GM21528 (cell line): Measurements from ENCODE around the gene PIGT.
"Not testable (repeated sequence)": the region's sequence is repeated elsewhere in the genome, so short reads cannot be mapped to it uniquely, and the experiment has no call there.

ENCODE experiments used
- ATAC-seq: cut with Tn5 transposase; IDR thresholded peaks from one replicate; pipeline ENCODE4 v1.9.1; 2021; ENCODE audit warnings: mild to moderate bottlenecking, moderate library complexity; ENCODE audit not compliant: unreplicated experiment, low FRiP score

PIGT gene

DNA sequence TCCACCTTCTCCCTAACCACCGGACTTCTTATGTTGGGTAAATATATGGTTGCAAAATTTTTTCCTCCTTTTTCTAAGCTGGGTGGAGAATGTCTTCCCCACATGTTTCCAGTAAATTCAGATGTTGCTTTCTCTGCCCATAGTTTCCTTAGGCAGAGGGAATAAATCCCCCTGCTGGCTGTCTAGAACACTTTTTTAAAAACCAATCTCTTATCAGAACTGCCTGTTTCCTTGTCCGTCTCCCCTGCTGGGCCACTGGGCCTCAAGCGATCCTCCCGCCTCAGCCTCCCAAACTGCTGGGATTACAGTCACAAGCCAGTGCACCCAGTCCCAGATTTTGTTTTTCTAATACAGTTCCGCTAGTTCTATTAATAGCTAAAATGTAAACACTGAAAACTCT lies 43.7 kb downstream of the PIGT start:
- ATAC-seq: no peak

DNA sequence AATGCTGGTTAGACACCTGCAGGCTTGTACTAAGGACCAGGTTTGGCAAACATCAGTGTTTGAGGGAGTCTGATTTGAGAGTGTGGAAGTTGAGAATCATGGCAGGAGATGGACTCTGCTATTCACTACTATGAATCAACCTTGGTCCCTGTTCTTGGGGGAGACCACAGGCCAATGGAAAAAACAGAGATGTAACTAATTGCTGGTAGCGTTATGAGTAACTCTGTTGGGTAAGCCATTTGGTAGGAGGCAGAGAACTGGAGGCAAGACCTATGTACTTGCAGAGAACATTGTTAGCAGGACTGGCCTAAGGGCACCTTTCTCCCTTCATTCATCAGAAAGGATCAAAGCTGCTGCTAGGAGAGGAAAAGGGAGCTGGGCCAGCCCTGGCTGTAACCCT lies 45.3 kb downstream of the PIGT start:
- no peak for ATAC-seq

DNA sequence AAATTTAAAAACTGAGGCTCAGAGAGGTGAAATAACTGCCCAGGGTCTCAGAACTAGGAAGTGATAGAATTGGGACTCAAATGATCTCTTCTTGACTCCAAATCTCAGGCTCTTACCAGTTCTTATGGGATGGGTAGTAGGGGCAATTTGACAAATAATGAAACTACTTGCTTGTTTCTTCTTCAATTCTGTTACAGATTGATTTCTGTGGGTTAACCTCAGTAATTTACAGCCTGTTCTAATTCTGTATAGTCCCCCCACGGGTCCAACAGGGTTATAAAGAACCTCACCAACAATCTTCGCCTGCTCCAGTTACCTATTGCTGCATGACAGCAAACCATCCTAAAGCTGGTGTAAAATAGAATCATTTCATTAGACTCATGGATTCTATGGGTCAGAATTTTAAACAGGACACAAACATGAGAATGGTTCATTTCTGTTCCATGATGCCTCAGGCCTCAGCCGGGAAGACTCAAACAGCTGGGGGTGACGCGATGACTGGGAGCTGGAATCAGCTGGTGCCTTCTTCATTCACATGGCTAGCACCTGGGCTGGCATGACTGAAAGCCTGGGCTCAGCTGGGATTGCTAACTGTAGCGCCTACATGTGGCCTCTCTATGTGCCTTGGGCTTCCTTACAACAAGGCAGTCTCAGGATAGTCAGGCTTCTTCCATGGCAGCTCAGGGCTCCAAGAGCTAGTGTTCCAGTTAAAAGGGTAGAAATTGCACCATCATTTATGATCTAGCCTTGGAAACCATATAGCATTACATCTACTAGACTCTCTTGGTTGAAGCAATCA lies 47.0 kb downstream of the PIGT start:
- ATAC-seq: no peak

DNA sequence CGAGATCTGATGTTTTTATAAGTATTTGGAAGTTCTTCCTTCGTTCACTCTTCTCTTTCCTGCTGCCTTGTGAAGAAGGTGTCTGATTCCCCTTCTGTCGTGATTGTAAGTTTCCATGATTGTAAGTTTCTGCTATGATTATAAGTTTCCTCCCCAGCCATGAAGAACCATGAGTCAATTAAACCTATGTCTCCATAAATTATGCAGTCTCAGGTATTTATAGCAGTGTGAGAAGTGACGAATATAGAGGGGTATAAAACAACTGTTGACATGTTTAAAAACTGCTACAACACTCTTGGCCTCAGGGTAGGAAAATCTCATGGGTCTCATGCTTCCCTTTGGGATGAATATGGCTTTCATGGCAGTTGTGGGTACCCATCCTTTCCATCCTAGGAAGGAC lies 47.8 kb downstream of the PIGT start:
- ATAC-seq: no peak

GRCh38 chr20:45465491-45466266 lies 49.7 kb downstream of the PIGT start:
- no peak for ATAC-seq

- ATAC-seq: no peak
Measured at GRCh38 chr20:45467172-45467571, 51.2 kb downstream of the PIGT start.

DNA sequence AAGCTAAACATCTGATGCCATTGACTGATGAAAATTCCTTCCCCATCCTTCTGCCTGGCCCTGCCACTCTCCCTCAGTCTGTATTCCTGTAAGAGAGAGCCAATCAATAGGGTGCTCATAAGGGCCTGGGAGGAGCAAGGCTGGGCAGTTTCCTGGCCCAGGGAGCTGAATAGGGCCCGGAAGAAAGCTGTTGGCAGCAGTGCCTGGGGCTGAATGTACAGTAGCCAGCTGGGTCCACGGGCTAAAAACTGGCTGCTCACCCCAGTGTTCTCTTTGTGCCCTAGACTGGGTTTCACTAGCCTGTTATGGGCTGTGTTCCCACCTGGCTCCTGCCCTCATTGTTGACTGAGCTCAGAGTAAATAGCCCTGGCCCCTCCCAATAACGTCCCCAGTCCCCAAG lies 51.9 kb downstream of the PIGT start:
- ATAC-seq: no peak

DNA sequence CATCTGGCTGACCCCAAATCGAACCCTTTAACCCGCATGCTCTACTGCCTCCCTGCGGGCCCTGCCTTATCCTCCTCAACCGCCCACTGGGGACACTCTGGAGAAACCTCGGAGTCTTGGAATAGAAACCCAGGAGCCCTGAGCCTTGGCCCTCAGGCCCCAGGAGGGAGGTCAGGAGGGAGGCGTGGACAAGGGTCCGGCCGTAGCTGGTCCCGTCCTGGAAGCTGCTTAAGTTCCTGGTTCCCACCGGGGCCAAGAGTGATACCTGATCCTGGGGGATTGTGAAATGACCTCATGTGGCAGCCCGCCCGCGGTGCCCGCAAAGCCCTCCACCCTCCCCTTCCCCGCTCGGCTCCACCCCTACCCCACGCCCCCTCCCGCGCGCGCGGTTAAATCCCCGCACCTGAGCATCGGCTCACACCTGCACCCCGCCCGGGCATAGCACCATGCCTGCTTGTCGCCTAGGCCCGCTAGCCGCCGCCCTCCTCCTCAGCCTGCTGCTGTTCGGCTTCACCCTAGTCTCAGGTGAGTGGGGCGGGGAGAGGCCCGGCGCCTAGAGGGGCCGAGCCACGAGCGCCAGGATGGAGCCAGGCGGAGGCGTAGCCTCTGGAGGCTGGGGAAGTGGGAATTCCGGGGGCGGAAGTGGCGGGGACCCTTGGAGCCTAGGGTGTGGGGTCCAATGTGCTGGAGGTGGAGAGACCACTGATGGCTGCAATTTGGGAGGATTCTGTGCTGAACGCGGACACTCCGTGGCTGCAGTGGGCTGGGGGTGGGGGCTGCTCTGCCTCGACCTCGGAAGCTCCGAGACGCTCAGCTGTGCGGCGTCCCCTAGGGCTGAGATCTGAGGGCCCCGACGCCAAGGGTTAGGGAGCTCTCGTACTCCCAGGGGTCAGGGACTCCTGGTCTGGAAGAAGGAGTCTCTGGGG lies 53.7 kb downstream of the PIGT start, which contains the start of gene WFDC2:
Gene WFDC2 (plus strand): TSS at position 418 of the 926 bp plus-strand sequence. CDS start 29 bp downstream, at position 447.
- no peak for ATAC-seq

- ATAC-seq: no peak
Measured at GRCh38 chr20:45470262-45470931, 54.5 kb downstream of the PIGT start.

GRCh38 chr20:45470937-45471336 lies 55.0 kb downstream of the PIGT start:
- no peak for ATAC-seq

GRCh38 chr20:45472286-45472685 lies 56.3 kb downstream of the PIGT start:
- ATAC-seq: not testable (repeated sequence)
